Thymus (tissue), 11 donors: Measurements from ENCODE around the gene CYS1. TPM values are rescaled to one million over a fixed set of nuclear protein-coding genes. Genes with fewer than 3 reads are reported as not detected.

Experiments
- DNase-seq, 9 donors: peaks; one replicate each; pipeline ENCODE4 v3.0.0-alpha.2; 2013; ENCODE audit warnings: low spot score in 9 of 9, low read depth in 6 of 9, missing footprints in 1 of 9
- H3K27ac ChIP-seq, 2 donors: one replicate each; pipeline ENCODE4 v1.5.1; 2013; ENCODE audit warnings: control low read depth in 1 of 2, low read depth in 1 of 2, low read length in 1 of 2, mild to moderate bottlenecking in 1 of 2, moderate library complexity in 1 of 2
- H3K27me3 ChIP-seq, 2 donors: one replicate each; pipeline ENCODE4 v1.5.1; 2013; ENCODE audit warnings: low read length in 1 of 2; ENCODE audit not compliant: control insufficient read depth in 2 of 2, insufficient read depth in 1 of 2
- H3K36me3 ChIP-seq, 2 donors: one replicate each; pipeline ENCODE4 v1.5.1; 2013; ENCODE audit warnings: low read length in 1 of 2, mild to moderate bottlenecking in 1 of 2, moderate library complexity in 1 of 2; ENCODE audit not compliant: control insufficient read depth in 2 of 2, insufficient read depth in 2 of 2
- H3K4me1 ChIP-seq, 2 donors: one replicate each; pipeline ENCODE4 v1.5.1; 2013; ENCODE audit warnings: low read length in 2 of 2; ENCODE audit not compliant: control insufficient read depth in 2 of 2, insufficient read depth in 2 of 2
- H3K4me3 ChIP-seq, 2 donors: one replicate each; pipeline ENCODE4 v1.5.1; 2013; ENCODE audit warnings: low read length in 2 of 2, control low read depth in 1 of 2, mild to moderate bottlenecking in 1 of 2
- H3K9me3 ChIP-seq, 2 donors: one replicate each; pipeline ENCODE4 v1.5.1; 2013; ENCODE audit warnings: low read length in 1 of 2, mild to moderate bottlenecking in 1 of 2; ENCODE audit not compliant: control insufficient read depth in 2 of 2, insufficient read depth in 1 of 2
- WGBS: extraction: QIAGEN DNeasy Blood & Tissue Kit; methylation state at CpG from one replicate; pipeline ENCODE4 v1.1.7; 2013; 5-methylcytosine and 5-hydroxymethylcytosine counted together
- polyA plus RNA-seq: library from polyadenylated mRNA; stranded (reverse); fragments of 200-250 nt; gene quantifications from one replicate; pipeline ENCODE4 v1.2.3, GENCODE V29; 2013
- total RNA-seq: library from RNA; stranded (reverse); fragments of 120-200 nt; gene quantifications from one replicate; pipeline ENCODE4 v1.2.4, GENCODE V29; 2013
- donor health status: healthy.

CYS1 gene
- total and polyA plus RNA-seq, 2 donors: 0.19 to 0.30 TPM

GRCh38 chr2:10059552-10060335, 20.5 kb downstream of the CYS1 start:
- H3K36me3 ChIP-seq: no peaks in the 10 kb centered on the region
- H3K27ac ChIP-seq: no peak overlapping the region
- 96% methylated on average over 20 of the region's 20 CpGs for WGBS
- H3K27me3 ChIP-seq: peaks cover 2 to 34% of the 10 kb centered on the region in 2 donors
- H3K4me3 ChIP-seq: no peak overlapping the region
- no peaks in the 10 kb centered on the region for H3K9me3 ChIP-seq
- H3K4me1 ChIP-seq: peaks cover 0 to 10% of the 10 kb centered on the region in 2 donors
- DNase-seq: no peak

GRCh38 chr2:10059016-10059351, 21.2 kb downstream of the CYS1 start:
- Histone ChIP-seq H3K4me1 (peaks cover 0 to 10% of the 10 kb centered on the region in 2 donors), H3K27ac (no peak overlapping the region), H3K4me3 (no peak overlapping the region), H3K27me3 (peaks cover 2 to 34% of the 10 kb centered on the region in 2 donors), H3K9me3 (no peaks in the 10 kb centered on the region), H3K36me3 (no peaks in the 10 kb centered on the region)
- DNase-seq: no peak
- WGBS: 97% methylated on average over 17 of the region's 17 CpGs

GRCh38 chr2:10058251-10059015, 21.8 kb downstream of the CYS1 start:
- WGBS: 95% methylated on average over 39 of the region's 39 CpGs
- no peaks in the 10 kb centered on the region for H3K36me3 ChIP-seq
- peaks cover 0 to 10% of the 10 kb centered on the region in 2 donors for H3K4me1 ChIP-seq
- H3K9me3 ChIP-seq: no peaks in the 10 kb centered on the region
- DNase-seq: no peak
- no peak overlapping the region for H3K4me3 ChIP-seq
- H3K27ac ChIP-seq: no peak overlapping the region
- H3K27me3 ChIP-seq: peaks cover 2 to 34% of the 10 kb centered on the region in 2 donors

GRCh38 chr2:10057231-10058107, 22.7 kb downstream of the CYS1 start:
- 39% methylated on average over 28 of the region's 28 CpGs for WGBS
- Histone ChIP-seq H3K4me3 (no peak overlapping the region), H3K36me3 (peaks cover 0 to 4% of the 10 kb centered on the region in 2 donors), H3K9me3 (no peaks in the 10 kb centered on the region), H3K4me1 (peaks cover 0 to 10% of the 10 kb centered on the region in 2 donors), H3K27ac (no peak overlapping the region), H3K27me3 (peaks cover 2 to 34% of the 10 kb centered on the region in 2 donors)
- no peak for DNase-seq

GRCh38 chr2:10056439-10056838, 23.8 kb downstream of the CYS1 start:
- H3K36me3 ChIP-seq: peaks cover 0 to 4% of the 10 kb centered on the region in 2 donors
- H3K4me1 ChIP-seq: peaks cover 0 to 10% of the 10 kb centered on the region in 2 donors
- H3K27ac ChIP-seq: no peak overlapping the region
- no peaks in the 10 kb centered on the region for H3K9me3 ChIP-seq
- H3K4me3 ChIP-seq: no peak overlapping the region
- WGBS: 93% methylated on average over 11 of the region's 11 CpGs
- no peak for DNase-seq
- H3K27me3 ChIP-seq: peaks cover 2 to 32% of the 10 kb centered on the region in 2 donors

- H3K4me1 ChIP-seq: peaks cover 0 to 10% of the 10 kb centered on the region in 2 donors
Measured at GRCh38 chr2:10054976-10055375, 25.2 kb downstream of the CYS1 start.

GRCh38 chr2:10054424-10054823, 25.8 kb downstream of the CYS1 start:
- H3K4me1 ChIP-seq: peaks cover 0 to 10% of the 10 kb centered on the region in 2 donors
- WGBS: 91% methylated on average over 7 of the region's 7 CpGs
- H3K27me3 ChIP-seq: peaks cover 0 to 23% of the 10 kb centered on the region in 2 donors
- H3K36me3 ChIP-seq: peaks cover 0 to 4% of the 10 kb centered on the region in 2 donors
- DNase-seq: no peak
- no peak overlapping the region for H3K27ac ChIP-seq
- no peak overlapping the region for H3K4me3 ChIP-seq
- H3K9me3 ChIP-seq: no peaks in the 10 kb centered on the region

More at GRCh38 chr2:10054976-10055375, 25.2 kb downstream of the CYS1 start:
- no peak overlapping the region for H3K27ac ChIP-seq
- DNase-seq: no peak
- H3K27me3 ChIP-seq: peaks cover 0 to 25% of the 10 kb centered on the region in 2 donors
- H3K4me3 ChIP-seq: no peak overlapping the region
- no peaks in the 10 kb centered on the region for H3K9me3 ChIP-seq
- WGBS: 89% methylated on average over 7 of the region's 7 CpGs
- peaks cover 0 to 4% of the 10 kb centered on the region in 2 donors for H3K36me3 ChIP-seq

GRCh38 chr2:10053351-10053750, 26.9 kb downstream of the CYS1 start:
- H3K4me1 ChIP-seq: peaks cover 0 to 10% of the 10 kb centered on the region in 2 donors
- H3K27me3 ChIP-seq: peaks cover 0 to 21% of the 10 kb centered on the region in 2 donors
- no peaks in the 10 kb centered on the region for H3K9me3 ChIP-seq
- no peak overlapping the region for H3K4me3 ChIP-seq
- no peak overlapping the region for H3K27ac ChIP-seq
- DNase-seq: no peak
- 95% methylated on average over 4 of the region's 4 CpGs for WGBS
- H3K36me3 ChIP-seq: peaks cover 0 to 4% of the 10 kb centered on the region in 2 donors
